HepG2 (cell line): ENCODE measurements around the gene RREB1. TPM values are rescaled to one million over a fixed set of nuclear protein-coding genes. Genes with fewer than 3 reads are reported as not detected.

Experiments
- CCAR2 ChIP-seq: fragments of 200-400 bp; formaldehyde crosslinking; optimal IDR thresholded peaks from 2 replicates; pipeline ENCODE3; 2018; ENCODE audit warnings: low read depth, mild to moderate bottlenecking, low read length, moderate library complexity
- HIVEP1 ChIP-seq: sonication (generic); formaldehyde crosslinking; IDR thresholded peaks from 2 replicates; pipeline ENCODE4 v1.4.0; 2020; ENCODE audit warnings: mild to moderate bottlenecking, missing genetic modification reagents
- KDM6A ChIP-seq: IDR thresholded peaks from 2 replicates; pipeline ENCODE4 v1.6.1; 2016; ENCODE audit warnings: low read depth
- MXI1 ChIP-seq: IDR thresholded peaks from 3 replicates; pipeline ENCODE4 v1.6.1; 2012; ENCODE audit warnings: low read depth, low read length, inconsistent platforms, borderline replicate concordance
- TBL1XR1 ChIP-seq: fragments of 150-350 bp; IDR thresholded peaks from 2 replicates; pipeline ENCODE4 v1.6.1; 2014; ENCODE audit warnings: borderline replicate concordance, low read length; ENCODE audit not compliant: partially characterized antibody
- THAP9 ChIP-seq: sonication (generic); formaldehyde crosslinking; IDR thresholded peaks from 2 replicates; pipeline ENCODE4; 2020; ENCODE audit warnings: missing genetic modification reagents, mild to moderate bottlenecking, borderline replicate concordance
- ZEB1 ChIP-seq: IDR thresholded peaks from 2 replicates; pipeline ENCODE4 v1.6.1; 2012; ENCODE audit warnings: mild to moderate bottlenecking, low read depth, inconsistent platforms; ENCODE audit not compliant: insufficient replicate concordance
- ZNF281 ChIP-seq: sonication (generic); formaldehyde crosslinking; IDR thresholded peaks from 2 replicates; pipeline ENCODE4 v1.4.0; 2020; ENCODE audit warnings: missing genetic modification reagents, borderline replicate concordance
- ZNF567 ChIP-seq: sonication (generic); formaldehyde crosslinking; IDR thresholded peaks from 2 replicates; pipeline ENCODE4 v1.8.1; 2023; ENCODE audit warnings: mild to moderate bottlenecking, missing genetic modification reagents, borderline replicate concordance
- polyA plus RNA-seq, 8 experiments: library from polyadenylated mRNA; depleted of rRNA in 3 of 8; stranded (reverse) in 7 of 8; unstranded in 1 of 8; fragments of >200 nt; fragmentation: Illumina TruSeq in 4 of 8; extraction: Trizol in 4 of 8; gene quantifications; 2 replicates each; pipeline versions ENCODE4 v1.2.1 to v1.2.3, GENCODE V29; 2011 to 2016; ENCODE audit warnings: low read depth in 4 of 8, missing spikeins in 1 of 8, mixed read lengths in 1 of 8; ENCODE audit not compliant: insufficient read depth in 1 of 8
- total RNA-seq, 5 experiments: library from RNA; depleted of rRNA; stranded (reverse); fragments of >200 nt; fragmentation: Illumina TruSeq; extraction: Trizol; gene quantifications; 2 replicates each; pipeline ENCODE4 v1.2.3, GENCODE V29; 2016; ENCODE audit warnings: low read depth in 1 of 5
- TF ChIP-seq, protein P1 (sequence below): sonication (generic); formaldehyde crosslinking; IDR thresholded peaks from 2 replicates; pipeline ENCODE4 v1.4.0; 2020; ENCODE audit warnings: mild to moderate bottlenecking, missing genetic modification reagents
- TF ChIP-seq, protein P2 (sequence below): IDR thresholded peaks from 2 replicates; pipeline ENCODE4 v1.6.1; 2012; ENCODE audit warnings: low read depth, low read length, improper control_type of control experiment

Gene RREB1
- total and polyA plus RNA-seq, 2 of the 13 experiments (the other 11 are each of a cell fraction or from before 2014, with no cell fraction given): 6.1 to 23.2 TPM

GRCh38 chr6:7270320-7271204 is 162.8 kb downstream of the RREB1 start (continued):
- TF ChIP-seq, protein P1, sequence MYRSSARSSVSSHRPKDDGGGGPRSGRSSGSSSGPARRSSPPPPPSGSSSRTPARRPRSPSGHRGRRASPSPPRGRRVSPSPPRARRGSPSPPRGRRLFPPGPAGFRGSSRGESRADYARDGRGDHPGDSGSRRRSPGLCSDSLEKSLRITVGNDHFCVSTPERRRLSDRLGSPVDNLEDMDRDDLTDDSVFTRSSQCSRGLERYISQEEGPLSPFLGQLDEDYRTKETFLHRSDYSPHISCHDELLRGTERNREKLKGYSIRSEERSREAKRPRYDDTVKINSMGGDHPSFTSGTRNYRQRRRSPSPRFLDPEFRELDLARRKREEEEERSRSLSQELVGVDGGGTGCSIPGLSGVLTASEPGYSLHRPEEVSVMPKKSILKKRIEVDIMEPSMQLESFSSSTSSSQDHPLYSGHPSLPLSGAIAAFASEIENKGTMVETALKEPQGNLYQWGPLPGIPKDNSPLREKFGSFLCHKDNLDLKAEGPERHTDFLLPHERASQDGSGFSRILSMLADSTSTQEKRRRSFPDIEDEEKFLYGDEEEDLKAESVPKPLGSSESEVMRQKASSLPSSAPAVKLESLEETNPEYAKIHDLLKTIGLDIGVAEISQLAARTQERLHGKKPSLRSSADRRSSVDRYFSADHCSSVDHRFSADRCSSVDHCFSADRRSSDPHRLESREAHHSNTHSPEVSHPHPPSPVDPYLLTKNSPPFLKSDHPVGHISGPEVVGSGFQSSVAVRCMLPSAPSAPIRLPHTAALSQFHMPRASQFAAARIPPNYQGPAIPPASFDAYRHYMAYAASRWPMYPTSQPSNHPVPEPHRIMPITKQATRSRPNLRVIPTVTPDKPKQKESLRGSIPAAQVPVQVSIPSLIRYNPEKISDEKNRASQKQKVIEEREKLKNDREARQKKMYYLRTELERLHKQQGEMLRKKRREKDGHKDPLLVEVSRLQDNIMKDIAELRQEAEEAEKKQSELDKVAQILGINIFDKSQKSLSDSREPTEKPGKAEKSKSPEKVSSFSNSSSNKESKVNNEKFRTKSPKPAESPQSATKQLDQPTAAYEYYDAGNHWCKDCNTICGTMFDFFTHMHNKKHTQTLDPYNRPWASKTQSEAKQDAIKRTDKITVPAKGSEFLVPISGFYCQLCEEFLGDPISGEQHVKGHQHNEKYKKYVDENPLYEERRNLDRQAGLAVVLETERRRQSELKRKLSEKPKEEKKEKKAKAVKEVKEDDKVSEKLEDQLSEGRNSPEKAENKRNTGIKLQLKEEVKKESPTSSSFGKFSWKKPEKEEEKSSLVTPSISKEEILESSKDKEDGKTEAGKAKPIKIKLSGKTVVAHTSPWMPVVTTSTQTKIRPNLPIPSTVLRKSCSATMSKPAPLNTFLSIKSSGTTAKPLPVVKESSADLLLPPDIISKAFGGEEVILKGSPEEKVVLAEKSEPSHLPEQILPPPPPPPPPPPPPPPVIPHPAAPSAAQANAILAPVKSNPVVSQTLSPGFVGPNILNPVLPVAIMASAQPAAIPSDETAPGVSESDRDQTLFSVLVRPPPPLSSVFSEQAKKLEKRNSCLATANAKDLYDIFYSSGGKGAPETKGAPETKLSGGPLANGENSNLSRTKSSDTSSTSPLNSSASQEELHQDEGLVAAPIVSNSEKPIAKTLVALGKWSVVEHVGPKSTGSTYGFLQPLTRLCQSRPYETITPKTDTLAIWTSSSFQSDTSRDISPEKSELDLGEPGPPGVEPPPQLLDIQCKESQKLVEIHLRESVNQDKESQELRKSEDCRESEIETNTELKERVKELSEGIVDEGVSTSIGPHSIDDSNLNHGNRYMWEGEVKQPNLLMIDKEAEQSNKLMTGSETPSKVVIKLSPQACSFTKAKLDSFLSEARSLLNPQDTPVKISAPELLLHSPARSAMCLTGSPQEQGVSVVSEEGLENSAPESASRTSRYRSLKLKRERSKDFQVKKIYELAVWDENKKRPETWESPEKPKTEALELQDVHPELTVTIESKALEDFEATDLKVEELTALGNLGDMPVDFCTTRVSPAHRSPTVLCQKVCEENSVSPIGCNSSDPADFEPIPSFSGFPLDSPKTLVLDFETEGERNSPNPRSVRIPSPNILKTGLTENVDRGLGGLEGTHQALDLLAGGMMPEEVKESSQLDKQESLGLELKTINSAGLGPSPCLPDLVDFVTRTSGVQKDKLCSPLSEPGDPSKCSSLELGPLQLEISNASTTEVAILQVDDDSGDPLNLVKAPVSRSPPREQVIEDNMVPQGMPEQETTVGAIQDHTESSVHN (CRISPR knock-in tag): no peak
- TF ChIP-seq TBL1XR1 (no peak), ZEB1 (peak; percentile 22), ZNF567 (no peak), MXI1 (peak; percentile 24; the same call in 1 of the 3 replicates), CCAR2 (no peak), KDM6A (CRISPR knock-in tag) (peak; percentile 85), HIVEP1 (no peak), THAP9 (peak; percentile 52; the same call in 1 of the 2 replicates), ZNF281 (0 out of 2 replicates have a peak, but pooled peaks have one; percentile 13)
- TF ChIP-seq, protein P2, sequence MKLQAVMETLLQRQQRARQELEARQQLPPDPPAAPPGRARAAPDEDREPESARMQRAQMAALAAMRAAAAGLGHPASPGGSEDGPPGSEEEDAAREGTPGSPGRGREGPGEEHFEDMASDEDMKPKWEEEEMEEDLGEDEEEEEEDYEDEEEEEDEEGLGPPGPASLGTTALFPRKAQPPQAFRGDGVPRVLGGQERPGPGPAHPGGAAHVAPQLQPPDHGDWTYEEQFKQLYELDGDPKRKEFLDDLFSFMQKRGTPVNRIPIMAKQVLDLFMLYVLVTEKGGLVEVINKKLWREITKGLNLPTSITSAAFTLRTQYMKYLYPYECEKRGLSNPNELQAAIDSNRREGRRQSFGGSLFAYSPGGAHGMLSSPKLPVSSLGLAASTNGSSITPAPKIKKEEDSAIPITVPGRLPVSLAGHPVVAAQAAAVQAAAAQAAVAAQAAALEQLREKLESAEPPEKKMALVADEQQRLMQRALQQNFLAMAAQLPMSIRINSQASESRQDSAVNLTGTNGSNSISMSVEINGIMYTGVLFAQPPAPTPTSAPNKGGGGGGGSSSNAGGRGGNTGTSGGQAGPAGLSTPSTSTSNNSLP: no peak
